Keratinocyte (primary cell): ENCODE data around the gene FUT7. TPM values are rescaled to one million over a fixed set of nuclear protein-coding genes. Genes with fewer than 3 reads are reported as not detected.
"Not testable (repeated sequence)": the region's sequence is repeated elsewhere in the genome, so short reads cannot be mapped to it uniquely, and the experiment has no call there.

Experiments
- DNase-seq: peaks from one replicate; pipeline ENCODE4 v3.0.0-alpha.2; 2011; ENCODE audit warnings: low read depth, missing footprints, low spot score
- FAIRE-seq: peaks from 2 replicates; lab custom pipeline; 2011; peaks lifted over from hg19 to GRCh38; lab: Jason Lieb, UNC
- H2AFZ ChIP-seq: 2 replicates; pipeline ENCODE4 v1.6.0; 2012; ENCODE audit warnings: low read length, control low read depth, inconsistent platforms; ENCODE audit not compliant: control insufficient read depth
- H3K27ac ChIP-seq: 2 replicates; pipeline ENCODE4 v1.5.1; 2011; ENCODE audit warnings: low read length; ENCODE audit not compliant: control insufficient read depth, insufficient read depth
- H3K27me3 ChIP-seq: 3 replicates; pipeline ENCODE4 v1.6.0; 2011; ENCODE audit warnings: low read length; ENCODE audit not compliant: control insufficient read depth, insufficient read depth; ENCODE audit errors: extremely low read depth
- H3K36me3 ChIP-seq, 2 experiments: 2 replicates in 1 of 2; 3 replicates in 1 of 2; pipeline ENCODE4 v1.5.1; 2011; ENCODE audit warnings: low read length in 2 of 2, mild to moderate bottlenecking in 1 of 2; ENCODE audit not compliant: control insufficient read depth in 2 of 2, insufficient read depth in 2 of 2; ENCODE audit errors: extremely low read depth in 1 of 2
- H3K4me1 ChIP-seq: 3 replicates; pipeline ENCODE4 v1.5.1; 2011; ENCODE audit warnings: low read length; ENCODE audit not compliant: control insufficient read depth, insufficient read depth; ENCODE audit errors: extremely low read depth
- H3K4me2 ChIP-seq: 3 replicates; pipeline ENCODE4 v1.6.0; 2011; ENCODE audit warnings: low read depth, low read length; ENCODE audit not compliant: control insufficient read depth, insufficient read depth; ENCODE audit errors: extremely low read depth
- H3K4me3 ChIP-seq, 3 experiments: fragments of 200-600 bp in 1 of 3; sonication (generic) in 1 of 3; 2 replicates in 2 of 3; 3 replicates in 1 of 3; pipeline ENCODE4 v1.5.1; 2011 to 2016; ENCODE audit warnings: low read length in 3 of 3, mild to moderate bottlenecking in 3 of 3, control low read depth in 2 of 3, inconsistent platforms in 1 of 3, low read depth in 1 of 3, mixed read lengths in 1 of 3, mixed run types in 1 of 3, moderate library complexity in 1 of 3; ENCODE audit not compliant: control insufficient read depth in 2 of 3, insufficient read depth in 2 of 3; ENCODE audit errors: extremely low read depth in 1 of 3
- H3K79me2 ChIP-seq: 2 replicates; pipeline ENCODE4 v1.6.0; 2012; ENCODE audit warnings: low read length; ENCODE audit not compliant: control insufficient read depth, insufficient read depth
- H3K9ac ChIP-seq: 3 replicates; pipeline ENCODE4 v1.6.0; 2011; ENCODE audit warnings: low read length; ENCODE audit not compliant: control insufficient read depth, insufficient read depth; ENCODE audit errors: extremely low read depth
- H3K9me1 ChIP-seq: 3 replicates; pipeline ENCODE4 v1.6.0; 2011; ENCODE audit warnings: low read length; ENCODE audit not compliant: control insufficient read depth, insufficient read depth; ENCODE audit errors: extremely low read depth
- H3K9me3 ChIP-seq: 2 replicates; pipeline ENCODE4 v1.5.1; 2012; ENCODE audit warnings: low read depth, low read length; ENCODE audit not compliant: control insufficient read depth
- H4K20me1 ChIP-seq: 3 replicates; pipeline ENCODE4 v1.6.0; 2011; ENCODE audit warnings: low read length; ENCODE audit not compliant: control insufficient read depth, insufficient read depth; ENCODE audit errors: extremely low read depth
- EZH2 ChIP-seq: IDR thresholded peaks from one replicate; pipeline ENCODE4 v1.6.1; 2012; ENCODE audit warnings: inconsistent platforms, mild to moderate bottlenecking, low read length, moderate library complexity
- dilution Hi-C: fragments of 300-500 bp; cut with MboI; formaldehyde crosslinking; loops from one replicate; pipeline ENCODE4 v1.7.0; 2020; ENCODE audit warnings: low sequenced_read_pairs; ENCODE audit not compliant: extremely low pct_ligation_motif_present
- polyA plus RNA-seq, 5 experiments: library from polyadenylated mRNA; depleted of rRNA in 3 of 5; stranded (reverse) in 3 of 5; stranded (forward) in 1 of 5; unstranded in 1 of 5; fragments of >200 nt; gene quantifications; 1 replicate in 1 of 5; 2 replicates in 3 of 5; 3 replicates in 1 of 5; pipeline versions ENCODE4 v1.2.1 to v1.2.3, GENCODE V29; 2011 to 2012; ENCODE audit warnings: missing spikeins in 2 of 5, low read depth in 1 of 5, low replicate concordance in 1 of 5
- TF ChIP-seq, protein P1 (sequence below), 3 experiments: IDR thresholded peaks in 1 of 3; conservative IDR thresholded peaks in 1 of 3; optimal IDR thresholded peaks in 1 of 3; 2 replicates in 2 of 3; 3 replicates in 1 of 3; pipeline versions ENCODE3 to v1.5.1; 2011; ENCODE audit warnings: low read length in 3 of 3, mild to moderate bottlenecking in 3 of 3, moderate library complexity in 2 of 3, control low read depth in 1 of 3, inconsistent platforms in 1 of 3; ENCODE audit not compliant: insufficient read depth in 2 of 3; ENCODE audit errors: extremely low read depth in 1 of 3

The FUT7 gene
- polyA plus RNA-seq, 1 donor (not counting 4 experiments of a cell fraction or from before 2014, with no cell fraction given) = not detected

- peak; percentile 31 for TF ChIP-seq EZH2
- TF ChIP-seq, protein P1, sequence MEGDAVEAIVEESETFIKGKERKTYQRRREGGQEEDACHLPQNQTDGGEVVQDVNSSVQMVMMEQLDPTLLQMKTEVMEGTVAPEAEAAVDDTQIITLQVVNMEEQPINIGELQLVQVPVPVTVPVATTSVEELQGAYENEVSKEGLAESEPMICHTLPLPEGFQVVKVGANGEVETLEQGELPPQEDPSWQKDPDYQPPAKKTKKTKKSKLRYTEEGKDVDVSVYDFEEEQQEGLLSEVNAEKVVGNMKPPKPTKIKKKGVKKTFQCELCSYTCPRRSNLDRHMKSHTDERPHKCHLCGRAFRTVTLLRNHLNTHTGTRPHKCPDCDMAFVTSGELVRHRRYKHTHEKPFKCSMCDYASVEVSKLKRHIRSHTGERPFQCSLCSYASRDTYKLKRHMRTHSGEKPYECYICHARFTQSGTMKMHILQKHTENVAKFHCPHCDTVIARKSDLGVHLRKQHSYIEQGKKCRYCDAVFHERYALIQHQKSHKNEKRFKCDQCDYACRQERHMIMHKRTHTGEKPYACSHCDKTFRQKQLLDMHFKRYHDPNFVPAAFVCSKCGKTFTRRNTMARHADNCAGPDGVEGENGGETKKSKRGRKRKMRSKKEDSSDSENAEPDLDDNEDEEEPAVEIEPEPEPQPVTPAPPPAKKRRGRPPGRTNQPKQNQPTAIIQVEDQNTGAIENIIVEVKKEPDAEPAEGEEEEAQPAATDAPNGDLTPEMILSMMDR (optimal IDR thresholded peaks at IDR 0.05 in 1 of 3, IDR thresholded peaks at IDR 0.05 in 1 of 3, conservative IDR thresholded peaks at IDR 0.05 in 1 of 3; ENCODE audit: extremely low read depth in 1 of 3, insufficient read depth in 2 of 3, low read length in 3 of 3) = peak; percentile 92 to 97 (median 96)
- Histone ChIP-seq H3K27me3 (no peaks in the 10 kb centered on the region), H3K9ac (no peak overlapping the region), H4K20me1 (no peaks in the 10 kb centered on the region), H3K79me2 (no peaks in the 10 kb centered on the region), H3K4me2 (peak overlapping the region; percentile 19), H3K4me1 (peaks cover 3% of the 10 kb centered on the region), H3K4me3 (no peak overlapping the region), H3K27ac (no peak overlapping the region), H3K9me1 (no peaks in the 10 kb centered on the region), H3K36me3 (peaks cover 0 to 2% of the 10 kb centered on the region in 2 experiments), H2AFZ (no peak overlapping the region), H3K9me3 (no peaks in the 10 kb centered on the region)
- dilution Hi-C loops = no loop called here
- DNase-seq = no peak
- peak; percentile 65 for FAIRE-seq
These were observed 3.0 kb upstream of the FUT7 start for GRCh38 chr9:137034709-137035506.

DNA sequence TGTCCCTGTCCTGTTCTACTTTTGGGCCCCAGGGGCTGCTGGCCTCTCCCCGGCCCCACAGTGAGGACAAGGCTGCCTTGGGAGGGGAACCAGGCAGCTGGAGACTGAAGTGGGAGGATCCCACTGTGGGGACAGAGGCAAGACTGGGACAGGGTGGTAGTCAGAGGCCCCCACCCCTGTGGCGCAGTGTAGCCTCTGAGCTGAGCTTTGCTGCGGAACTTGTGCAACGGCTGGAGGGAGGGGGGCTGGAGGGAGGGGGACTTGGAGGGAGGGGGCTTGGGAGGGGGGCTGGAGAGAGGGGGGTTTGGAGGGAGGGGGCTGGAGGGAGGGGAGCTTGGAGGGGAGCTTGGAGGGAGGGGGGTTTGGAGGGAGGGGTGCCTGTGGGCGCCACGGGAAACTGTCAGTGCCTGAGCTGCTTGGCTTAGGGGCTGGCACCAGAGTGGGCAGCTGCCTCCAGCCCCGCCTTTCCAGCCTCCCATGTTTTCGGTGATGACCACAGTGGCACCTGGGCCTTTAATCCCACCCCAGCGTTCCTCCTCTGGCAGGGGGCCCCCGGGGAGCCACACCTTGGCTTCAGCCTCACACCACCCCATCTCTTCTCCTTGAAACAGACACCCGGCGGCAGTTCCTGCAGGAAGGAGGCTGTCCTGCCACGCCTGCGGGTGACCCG is 2.3 kb upstream of the FUT7 start:
- TF ChIP-seq, protein P1 (optimal IDR thresholded peaks at IDR 0.05 in 1 of 3, IDR thresholded peaks at IDR 0.05 in 1 of 3, conservative IDR thresholded peaks at IDR 0.05 in 1 of 3; ENCODE audit: extremely low read depth in 1 of 3, insufficient read depth in 2 of 3, low read length in 3 of 3) = no peak
- no peak for TF ChIP-seq EZH2
- Histone ChIP-seq H3K9me3 (no peaks in the 10 kb centered on the region), H2AFZ (no peak overlapping the region), H3K4me2 (peak overlapping the region; percentile 16), H3K4me3 (no peak overlapping the region), H3K79me2 (no peaks in the 10 kb centered on the region), H3K4me1 (peaks cover 3% of the 10 kb centered on the region), H3K27ac (no peak overlapping the region), H3K36me3 (peaks cover 0 to 2% of the 10 kb centered on the region in 2 experiments), H4K20me1 (no peaks in the 10 kb centered on the region), H3K9ac (no peak overlapping the region), H3K9me1 (no peaks in the 10 kb centered on the region), H3K27me3 (no peaks in the 10 kb centered on the region)
- dilution Hi-C loops = no loop called here
- DNase-seq = no peak
- FAIRE-seq = no peak

DNA sequence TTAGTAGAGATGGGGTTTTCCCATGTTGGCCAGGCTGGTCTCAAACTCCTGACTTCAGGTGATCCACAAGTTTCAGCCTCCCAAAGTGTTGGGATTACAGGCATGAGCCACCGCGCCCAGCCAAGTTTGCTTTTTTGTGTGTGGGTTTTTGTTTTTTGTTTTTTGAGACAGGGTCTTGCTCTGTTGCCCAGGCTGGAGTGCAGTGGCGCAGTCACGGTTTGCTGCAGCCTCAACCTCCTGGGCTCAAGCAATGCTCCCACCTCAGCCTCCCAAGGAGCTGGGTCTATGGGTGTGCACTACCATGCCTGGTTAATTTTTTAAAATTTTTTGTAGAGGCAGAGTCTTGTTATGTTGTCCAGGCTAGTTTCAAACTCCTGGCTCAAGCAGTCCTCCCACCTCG is 1.6 kb upstream of the FUT7 start:
- FAIRE-seq, DNase-seq, H3K27ac ChIP-seq, H3K27me3 ChIP-seq, H3K36me3 ChIP-seq, H3K4me2 ChIP-seq, H3K4me1 ChIP-seq, H2AFZ ChIP-seq, H4K20me1 ChIP-seq, H3K79me2 ChIP-seq, dilution Hi-C loops, H3K4me3 ChIP-seq, H3K9me1 ChIP-seq, H3K9me3 ChIP-seq, H3K9ac ChIP-seq: not testable (repeated sequence)
